Measurements from ENCODE around the gene HMCN1. TPM values are rescaled to one million over a fixed set of nuclear protein-coding genes. Genes with fewer than 3 reads are reported as not detected.

Gene HMCN1
- total RNA-seq, 1 donor from 2014 or later = 9.2 TPM

DNA sequence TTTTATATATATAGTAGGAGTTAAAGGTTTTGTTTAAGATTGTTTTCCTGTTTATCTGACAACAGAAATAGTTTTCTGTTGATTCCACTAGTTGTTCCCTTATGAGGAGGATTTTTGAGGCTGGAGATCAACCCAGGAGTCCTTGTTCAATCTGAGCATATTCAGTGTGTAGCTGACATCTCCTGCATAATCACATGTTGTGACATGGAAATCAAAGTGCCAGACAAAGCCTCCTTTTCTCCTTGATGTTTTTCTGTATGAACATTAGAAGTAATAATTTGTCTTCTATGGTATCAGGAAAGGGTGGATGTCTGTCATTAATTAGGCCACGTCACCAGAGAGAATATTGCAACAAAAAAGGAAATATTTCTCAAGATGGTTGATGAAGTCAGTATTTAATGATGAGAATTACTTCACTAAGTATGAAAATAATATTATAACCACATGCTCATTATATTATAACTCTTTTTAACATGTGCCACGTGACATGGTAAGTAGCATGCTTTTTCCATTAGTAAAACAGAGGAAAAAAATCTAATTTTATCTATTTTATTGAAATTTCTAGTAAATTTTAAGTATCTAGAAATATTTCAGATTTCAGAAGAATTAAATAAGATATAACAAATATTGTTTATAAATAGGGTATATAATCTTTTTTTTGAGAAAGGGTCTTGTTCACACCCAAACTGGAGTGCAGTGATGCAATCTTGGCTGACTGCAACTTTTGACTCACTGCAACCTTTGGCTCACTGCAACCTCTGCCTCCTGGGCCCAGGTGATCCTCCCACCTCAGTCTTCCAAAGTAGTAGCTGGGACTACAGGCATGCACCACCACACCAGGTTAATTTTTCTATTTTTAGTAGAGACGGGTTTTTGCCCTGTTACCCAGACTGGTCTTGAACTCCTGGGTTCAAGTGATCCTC, 223.5 kb downstream of the HMCN1 start:
- DNase-seq (ENCODE audit: extremely low read depth, low read depth, low spot score) = no peak

- DNase-seq (ENCODE audit: extremely low read depth, low read depth, low spot score) = no peak
These were observed 226.5 kb downstream of the HMCN1 start for GRCh38 chr1:185960422-185961321.

DNA sequence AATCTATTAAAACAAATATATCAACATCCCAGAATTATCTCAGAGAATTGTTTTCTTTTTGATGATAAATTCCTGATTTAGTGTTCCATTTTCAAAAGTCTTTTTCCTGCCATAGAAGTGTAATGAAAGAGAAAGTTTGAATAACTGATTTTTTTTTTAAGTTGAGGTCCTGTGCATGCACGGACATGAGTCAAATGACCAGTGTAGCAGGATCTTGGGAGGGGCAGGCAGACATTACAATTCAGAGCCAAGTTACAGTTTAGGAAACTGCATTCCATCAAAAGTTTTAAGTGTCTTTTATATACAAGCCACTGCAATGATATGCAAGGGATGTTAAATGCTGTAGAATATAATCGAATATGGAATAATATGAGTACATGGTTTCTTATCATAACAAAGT, 227.5 kb downstream of the HMCN1 start:
- DNase-seq (ENCODE audit: extremely low read depth, low read depth, low spot score) = no peak

DNA sequence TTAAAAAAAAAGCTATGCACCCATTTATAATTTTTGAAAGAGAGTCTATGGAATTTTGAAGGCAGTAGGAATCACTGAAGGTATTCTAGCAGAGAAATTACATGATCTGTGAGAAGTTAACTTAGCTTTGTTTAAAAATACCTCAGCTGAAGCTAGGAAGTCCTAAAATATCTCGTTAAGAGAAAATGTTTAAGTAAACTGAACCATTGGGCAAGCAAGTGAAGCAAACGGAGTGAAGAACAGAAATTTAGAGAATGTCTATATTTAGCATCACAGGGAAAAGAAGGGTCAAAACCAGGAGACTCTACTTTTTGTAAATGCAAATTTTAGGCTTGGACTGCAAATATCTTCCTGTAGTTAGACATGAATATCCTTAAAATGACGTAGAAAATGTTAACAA, 230.8 kb downstream of the HMCN1 start:
- DNase-seq (ENCODE audit: extremely low read depth, low read depth, low spot score) = no peak

DNA sequence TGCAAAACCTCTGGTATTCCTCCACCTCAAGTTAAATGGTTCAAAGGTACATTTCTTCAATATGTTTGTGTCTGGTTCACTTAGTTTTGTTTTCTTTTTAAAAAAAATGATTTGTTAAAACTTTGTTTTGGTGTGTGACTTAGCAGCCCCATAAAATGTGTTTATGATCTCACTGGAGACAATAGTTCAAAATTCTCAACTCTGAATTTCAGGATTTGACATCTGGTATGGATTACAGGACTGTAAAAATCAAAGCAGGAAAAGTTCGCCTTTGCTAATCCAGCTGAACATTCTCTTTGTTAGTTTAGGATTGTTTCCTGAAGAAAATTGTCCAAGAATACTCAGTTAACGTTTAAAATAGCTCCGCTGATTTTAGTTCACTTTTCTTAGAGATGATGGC, 231.7 kb downstream of the HMCN1 start:
- no peak for DNase-seq (ENCODE audit: extremely low read depth, low read depth, low spot score)

DNA sequence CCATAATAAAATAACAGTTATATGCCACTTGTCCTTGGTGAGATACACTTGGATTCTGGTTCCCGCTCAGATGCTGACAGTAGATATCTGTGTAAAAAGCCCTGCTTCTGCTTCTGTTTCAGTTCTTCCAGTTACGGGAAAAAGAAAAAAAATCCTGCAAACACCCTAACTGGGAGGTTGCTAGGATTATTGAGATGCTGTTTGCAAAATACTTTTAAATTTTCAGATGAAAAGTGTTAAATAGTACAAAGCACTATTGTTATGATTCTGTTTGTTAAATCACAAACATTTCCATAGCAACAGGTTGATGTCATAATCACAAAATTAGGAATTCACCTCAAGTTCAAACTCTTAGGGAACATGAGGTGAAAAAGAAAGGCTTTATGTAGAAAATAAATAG, 232.3 kb downstream of the HMCN1 start:
- DNase-seq (ENCODE audit: extremely low read depth, low read depth, low spot score) = no peak

DNA sequence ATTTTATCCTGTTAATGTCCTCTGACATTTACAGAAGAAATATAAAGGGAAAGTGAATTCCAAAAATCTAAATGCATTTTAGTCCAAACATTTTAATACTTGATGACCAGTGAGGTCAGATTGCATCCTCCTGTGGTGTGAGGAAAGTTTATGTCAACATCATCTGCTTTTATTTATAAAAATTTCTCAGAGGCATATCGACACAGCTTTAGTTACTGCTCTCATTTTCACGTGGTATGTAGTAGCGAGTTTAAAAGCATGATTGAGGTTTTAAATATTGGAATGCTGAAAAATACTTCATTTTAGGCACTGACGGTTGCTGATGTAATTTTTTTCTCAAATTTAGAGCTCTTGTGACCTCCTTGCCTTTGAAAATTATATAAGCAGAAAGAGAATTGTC, 234.8 kb downstream of the HMCN1 start:
- no peak for DNase-seq (ENCODE audit: extremely low read depth, low read depth, low spot score)

GRCh38 chr1:185969524-185969991, 235.4 kb downstream of the HMCN1 start:
- DNase-seq (ENCODE audit: extremely low read depth, low read depth, low spot score) = no peak

- DNase-seq (ENCODE audit: extremely low read depth, low read depth, low spot score) = no peak
These were observed 237.5 kb downstream of the HMCN1 start for GRCh38 chr1:185971688-185972087.

- DNase-seq (ENCODE audit: extremely low read depth, low read depth, low spot score) = no peak
These were observed 238.1 kb downstream of the HMCN1 start for GRCh38 chr1:185972096-185972850.

DNA sequence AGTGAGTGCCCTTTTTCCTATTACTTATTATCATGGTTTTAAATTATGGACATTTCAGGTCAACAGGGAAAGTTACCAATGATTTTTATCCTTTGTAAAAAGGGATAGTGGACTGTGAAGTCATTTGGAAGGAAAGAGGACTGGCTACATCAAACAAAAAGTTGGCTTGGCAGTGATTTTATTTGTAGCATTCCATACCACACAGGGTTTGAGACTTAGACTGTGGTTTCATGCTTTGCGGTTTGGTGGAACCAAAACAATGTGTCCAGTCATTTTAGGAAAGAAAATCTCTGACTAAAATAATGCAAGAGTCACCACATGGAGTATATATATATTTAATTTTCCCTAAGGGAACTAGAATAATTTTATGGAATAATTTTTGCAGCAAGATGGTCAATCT, 239.5 kb downstream of the HMCN1 start:
- DNase-seq (ENCODE audit: extremely low read depth, low read depth, low spot score) = no peak

DNA sequence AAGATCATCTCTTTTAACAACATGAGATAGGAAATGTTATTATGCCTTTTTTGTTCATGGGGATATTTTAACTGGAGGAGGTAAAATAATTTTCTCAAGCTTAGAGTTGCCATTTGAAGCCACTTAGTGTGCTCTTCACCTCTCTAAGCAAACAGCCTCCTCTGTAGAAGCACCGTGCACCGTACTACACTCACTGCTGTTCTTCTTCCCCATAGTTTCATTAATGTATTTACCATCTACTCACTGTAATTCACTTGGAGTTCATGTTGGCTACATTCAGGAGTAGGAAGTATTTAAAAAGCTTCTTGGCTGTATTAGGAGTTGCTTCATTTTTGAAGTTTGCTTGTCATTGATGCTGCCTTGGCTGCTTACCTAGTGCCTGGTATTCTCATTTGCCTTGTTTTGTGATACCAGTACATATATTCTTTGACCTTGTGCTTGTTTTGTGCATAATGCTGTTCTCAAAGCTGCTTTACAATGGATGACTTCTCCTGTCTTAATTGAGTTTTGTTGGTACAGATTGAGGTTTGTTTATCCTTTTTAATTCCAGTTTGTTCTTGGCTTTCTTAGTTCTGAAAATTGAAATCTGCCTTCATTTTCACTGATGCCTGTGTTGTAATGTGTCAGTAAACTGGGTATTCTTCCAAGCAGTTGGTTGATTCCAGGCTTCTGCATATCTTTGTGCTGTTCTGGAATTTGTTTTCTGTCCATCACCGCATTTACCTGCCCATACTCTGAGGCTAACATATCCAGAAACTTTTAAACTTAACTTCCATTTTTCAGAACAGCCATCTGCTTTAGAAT, 240.4 kb downstream of the HMCN1 start:
- no peak for DNase-seq (ENCODE audit: extremely low read depth, low read depth, low spot score)

- DNase-seq (ENCODE audit: extremely low read depth, low read depth, low spot score) = no peak
These were observed 246.7 kb downstream of the HMCN1 start for GRCh38 chr1:185980891-185981290.

DNA sequence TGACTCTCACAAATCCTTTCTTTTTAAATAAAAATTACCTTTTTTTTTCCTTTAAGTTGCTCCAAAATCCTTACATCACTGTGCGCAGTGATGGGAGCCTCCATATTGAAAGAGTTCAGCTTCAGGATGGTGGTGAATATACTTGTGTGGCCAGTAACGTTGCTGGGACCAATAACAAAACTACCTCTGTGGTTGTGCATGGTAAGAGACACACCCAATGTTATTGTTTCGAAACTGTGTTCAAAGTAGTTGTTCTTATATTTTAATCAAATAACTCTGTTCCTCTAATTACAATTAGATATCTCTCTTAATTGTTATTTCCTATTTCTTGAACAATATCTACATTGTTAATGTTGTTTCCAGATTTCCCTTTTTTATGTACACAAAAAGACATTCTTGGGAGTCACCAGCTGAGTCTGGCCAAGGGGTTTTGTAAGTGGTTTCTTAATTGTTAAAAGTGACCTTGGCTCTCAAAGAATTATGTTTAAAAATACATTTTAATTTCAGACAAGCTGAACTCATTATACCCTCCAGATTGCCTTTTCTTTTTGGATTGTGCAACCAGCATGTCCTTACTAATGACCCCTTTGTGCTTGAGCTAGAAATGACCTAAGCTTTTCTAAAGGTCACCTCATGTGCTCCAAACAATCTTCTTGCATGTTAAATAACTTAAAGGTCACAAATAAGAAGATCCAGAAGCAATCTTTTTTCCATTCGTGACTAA, 250.1 kb downstream of the HMCN1 start:
- DNase-seq (ENCODE audit: extremely low read depth, low read depth, low spot score) = no peak

DNA sequence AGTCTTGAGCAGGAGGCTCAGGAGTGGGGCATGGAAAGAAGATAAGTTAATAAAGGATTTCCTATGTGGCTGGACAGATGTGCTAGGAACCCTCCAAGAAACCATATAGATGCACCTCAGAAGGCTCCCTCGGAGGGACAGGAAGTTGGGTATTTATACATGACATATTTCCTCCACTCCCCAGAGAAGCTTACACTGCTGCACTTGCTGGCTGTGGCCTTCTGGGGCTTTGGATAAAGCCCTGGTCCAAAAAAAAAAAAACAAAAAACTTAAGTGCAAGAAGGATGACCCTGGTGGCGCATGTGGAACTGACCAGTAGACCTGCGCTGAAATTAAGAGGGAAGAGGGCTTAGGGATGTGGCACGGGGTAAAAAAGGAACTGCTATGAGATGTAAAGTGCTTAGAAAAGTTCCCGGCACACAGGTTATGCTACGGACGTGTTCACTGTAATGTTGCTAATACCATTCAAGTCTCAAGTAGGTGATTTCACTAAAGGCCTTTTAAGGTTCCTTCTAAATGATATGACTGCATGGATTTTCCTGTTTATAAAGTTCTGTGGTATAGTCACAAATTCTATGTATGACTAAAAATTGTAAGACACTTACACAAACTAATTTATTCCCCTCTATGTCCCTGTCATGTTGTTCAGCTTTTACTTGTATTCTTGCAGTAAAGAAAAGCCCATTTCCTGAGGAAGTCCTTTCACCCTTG, 253.6 kb downstream of the HMCN1 start:
- DNase-seq (ENCODE audit: extremely low read depth, low read depth, low spot score) = no peak

- DNase-seq (ENCODE audit: extremely low read depth, low read depth, low spot score) = no peak
These were observed 256.4 kb downstream of the HMCN1 start for GRCh38 chr1:185990565-185990964.

GRCh38 chr1:185991266-185991665, 257.1 kb downstream of the HMCN1 start:
- DNase-seq (ENCODE audit: extremely low read depth, low read depth, low spot score) = no peak

DNA sequence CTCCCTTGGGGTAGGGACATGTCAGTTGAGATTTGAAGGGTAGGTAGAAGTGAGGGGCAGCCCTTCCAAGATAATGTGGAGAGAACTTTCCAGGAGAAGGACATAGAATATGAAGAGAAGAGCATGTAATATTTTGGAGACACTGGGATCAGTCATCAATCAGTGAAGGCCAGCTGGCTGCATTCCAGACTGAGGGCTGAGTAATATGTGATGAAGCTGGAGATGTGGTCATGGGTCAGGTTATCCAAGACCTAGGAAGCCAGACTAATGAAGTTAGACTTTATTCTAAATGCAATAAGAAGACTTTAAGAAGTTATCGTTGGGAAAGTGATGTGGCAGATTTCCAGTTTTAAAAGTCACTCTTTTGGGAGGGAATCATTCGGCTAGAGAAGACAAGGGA, 262.0 kb downstream of the HMCN1 start:
- DNase-seq (ENCODE audit: extremely low read depth, low read depth, low spot score) = no peak

DNA sequence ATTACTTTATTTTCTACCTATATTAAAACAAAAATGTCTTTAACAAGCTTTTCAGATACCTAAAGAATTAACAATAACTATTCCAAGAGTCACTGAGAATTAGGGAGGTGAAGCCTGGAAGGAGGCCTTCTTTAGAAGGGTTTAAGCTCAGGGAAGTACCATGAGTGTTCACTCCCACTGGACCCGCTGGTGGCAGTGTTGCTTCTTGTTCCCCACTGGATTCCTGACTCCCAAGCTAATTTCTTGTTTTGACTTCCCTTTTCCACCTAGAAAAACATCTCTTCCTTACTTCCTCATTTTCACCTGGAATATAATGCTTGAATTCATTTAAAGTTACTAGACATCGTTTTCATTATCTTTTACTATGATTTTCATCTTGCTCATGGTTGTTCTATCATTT, 264.2 kb downstream of the HMCN1 start:
- DNase-seq (ENCODE audit: extremely low read depth, low read depth, low spot score) = no peak
